Stimulated activated CD8-positive, alpha-beta memory T cell treated with anti-CD3 and anti-CD28 coated beads, Interleukin-15, amount 100 ng/mL, for 4 hours (primary cell): ENCODE data around the gene LSM14A.

ENCODE experiments used
- DNase-seq, 2 donors: peaks; one replicate each; pipeline ENCODE4 v3.0.0-alpha.2; 2020; ENCODE audit warnings: low read depth in 2 of 2

LSM14A gene

DNA sequence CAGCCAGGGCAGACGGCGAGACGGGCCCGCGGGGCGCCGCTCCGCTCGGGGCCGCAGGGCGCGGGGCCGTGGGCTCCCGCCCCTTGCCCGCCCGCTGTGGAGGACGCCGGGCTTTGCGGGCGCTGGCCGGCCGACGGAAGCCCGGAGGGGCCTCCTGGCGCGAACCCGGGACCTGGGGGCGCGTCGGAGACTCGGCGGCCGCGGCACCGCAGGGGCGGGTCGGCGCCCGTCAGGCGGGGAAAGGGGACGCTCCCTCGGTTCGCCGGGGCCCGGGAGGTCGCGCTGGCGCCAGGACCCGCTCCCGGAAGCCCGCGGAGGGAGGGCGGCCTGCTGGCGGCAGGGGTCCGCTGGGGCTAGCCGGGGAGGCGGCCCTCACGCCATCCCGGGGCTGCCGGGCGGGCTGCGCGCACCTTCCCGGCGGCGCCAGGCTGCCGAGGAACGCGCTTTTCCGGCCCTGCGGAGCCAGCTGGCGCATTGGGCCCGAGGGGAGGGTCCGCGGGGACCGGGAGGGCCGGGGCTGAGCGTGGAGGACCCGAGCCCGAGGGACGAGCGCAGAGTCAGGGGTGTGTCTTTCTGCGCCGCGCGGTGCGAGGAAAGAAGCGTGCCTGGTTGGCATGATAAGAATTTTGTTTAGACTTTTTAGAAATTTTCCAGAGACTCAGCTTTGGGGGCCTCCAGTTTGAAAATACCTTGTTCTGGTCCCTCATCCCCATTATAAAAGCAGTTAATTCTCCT, 82.6 kb downstream of the LSM14A start:
- DNase-seq: peak in 1 of 2 donors; percentile 2

DNA sequence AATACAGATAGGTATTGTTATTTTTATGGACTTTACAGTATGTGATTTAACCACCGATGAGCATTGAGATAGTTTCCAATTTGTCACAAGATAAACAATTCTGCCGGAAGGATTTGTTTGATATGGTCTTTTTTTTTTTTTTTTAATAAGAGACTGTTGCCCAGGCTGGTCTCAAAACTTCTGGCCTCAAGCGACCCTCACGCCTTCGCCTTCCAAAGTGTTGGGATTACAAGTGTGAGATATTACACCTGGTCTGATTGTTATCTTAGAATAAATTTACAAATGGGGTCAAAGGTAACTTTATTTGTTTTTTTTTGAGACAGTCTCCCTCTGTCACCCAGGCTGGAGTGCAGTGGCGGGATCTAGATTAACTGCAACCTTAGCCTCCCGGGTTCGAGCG, 83.2 kb downstream of the LSM14A start:
- DNase-seq: no peak

DNA sequence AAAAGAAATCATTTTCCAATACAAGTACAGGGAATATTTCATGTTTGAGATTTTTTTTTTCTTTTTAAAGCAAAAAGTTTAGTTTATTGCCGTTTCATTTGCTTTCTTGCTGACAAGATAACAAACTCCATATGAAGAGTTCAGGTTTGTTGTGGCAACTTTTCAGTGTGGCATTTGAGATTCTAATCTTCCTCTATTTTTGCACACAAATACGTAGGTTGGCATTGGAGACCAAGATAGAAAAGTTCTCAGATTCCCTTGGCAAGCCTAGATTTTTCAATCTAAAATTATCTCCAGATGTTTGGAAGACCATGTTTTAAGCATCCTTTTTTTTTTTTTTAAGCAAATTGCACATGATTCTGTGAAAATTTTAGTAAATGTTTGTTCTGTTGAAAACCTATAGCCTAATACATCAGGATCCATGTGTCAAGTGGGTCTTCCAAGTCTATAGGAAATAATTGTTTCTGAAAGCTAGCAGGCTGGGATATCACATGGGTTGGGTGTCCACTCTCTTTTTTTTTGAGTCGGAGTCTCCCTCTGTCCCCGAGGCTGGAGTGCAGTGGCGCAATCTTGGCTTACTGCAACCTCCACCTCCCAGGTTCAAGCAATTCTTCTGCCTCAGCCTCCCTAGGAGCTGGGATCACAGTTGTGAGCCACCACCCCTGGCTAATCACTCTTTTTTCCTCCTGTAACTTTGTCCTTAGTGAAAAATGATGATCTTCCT, 84.7 kb downstream of the LSM14A start:
- DNase-seq: no peak

DNA sequence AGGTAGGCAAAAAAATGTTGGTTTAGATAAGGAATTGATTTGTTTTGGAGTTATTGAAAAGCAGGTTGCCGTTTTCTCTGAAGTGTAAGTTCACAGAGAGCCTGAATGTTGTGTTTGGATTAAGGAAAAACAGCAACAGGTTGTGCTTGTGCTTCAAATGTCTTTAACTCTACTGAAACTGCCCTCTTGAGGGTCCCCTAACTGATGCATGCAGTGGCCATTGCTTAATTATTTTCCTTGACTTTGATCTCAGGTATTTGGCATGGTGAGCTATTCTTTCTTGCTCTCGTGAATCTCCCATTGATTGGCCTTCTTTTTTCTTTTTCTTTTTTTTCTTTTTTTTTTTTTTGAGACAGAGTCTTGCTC, 85.2 kb downstream of the LSM14A start:
- DNase-seq: no peak

DNA sequence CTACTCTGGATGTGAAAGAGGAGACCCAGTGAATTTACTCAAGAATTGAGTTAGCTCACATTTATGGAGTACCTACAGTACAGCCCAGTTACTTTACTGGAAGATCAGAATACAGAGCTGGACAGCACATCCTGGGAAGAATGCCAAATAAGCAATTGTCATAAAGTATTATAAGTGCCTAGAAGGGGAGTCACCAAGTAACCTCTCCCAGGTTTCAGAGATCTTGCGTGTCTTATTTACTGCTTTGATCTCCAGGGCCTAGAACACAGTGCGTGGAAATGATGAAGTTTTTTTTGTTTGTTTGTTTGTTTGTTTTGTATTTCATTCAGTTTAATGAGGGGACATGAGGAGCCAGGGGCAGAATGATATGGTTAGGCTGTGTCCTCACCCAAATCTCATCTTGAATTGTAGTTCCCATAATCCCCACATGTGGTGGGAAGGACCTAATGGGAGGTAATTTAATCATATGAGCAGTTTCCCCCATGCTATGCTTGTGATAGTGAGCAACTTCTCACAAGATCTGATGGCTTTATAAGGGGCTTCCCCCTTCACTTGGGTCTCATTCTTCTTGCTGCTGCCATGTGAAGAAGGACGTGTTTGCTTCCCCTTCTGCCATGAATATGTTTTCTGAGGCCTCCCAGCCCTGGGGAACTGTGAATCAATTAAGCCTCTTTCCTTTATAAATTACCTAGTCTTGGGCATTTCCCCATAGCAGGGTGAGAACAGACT, 87.2 kb downstream of the LSM14A start:
- DNase-seq: no peak

DNA sequence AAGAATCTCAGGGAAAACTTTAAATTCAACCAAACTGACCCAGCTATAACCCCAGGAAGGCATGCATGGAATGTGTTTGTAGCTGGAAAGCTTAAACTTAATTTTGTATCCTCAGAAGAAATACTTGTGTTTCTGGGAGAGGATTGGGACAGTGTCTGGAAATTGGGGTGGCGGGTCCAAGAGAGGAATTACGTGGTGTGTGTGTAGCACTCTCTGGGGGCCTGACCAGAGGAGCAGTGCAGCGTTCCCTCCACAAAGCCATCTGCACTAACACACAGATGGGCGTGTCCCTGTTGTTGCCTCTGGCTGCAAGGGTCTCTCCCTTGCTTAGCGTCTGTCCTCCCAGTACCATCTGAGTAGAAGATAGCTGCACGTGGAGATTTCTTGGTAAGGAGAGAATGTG, 88.5 kb downstream of the LSM14A start:
- no peak for DNase-seq

DNA sequence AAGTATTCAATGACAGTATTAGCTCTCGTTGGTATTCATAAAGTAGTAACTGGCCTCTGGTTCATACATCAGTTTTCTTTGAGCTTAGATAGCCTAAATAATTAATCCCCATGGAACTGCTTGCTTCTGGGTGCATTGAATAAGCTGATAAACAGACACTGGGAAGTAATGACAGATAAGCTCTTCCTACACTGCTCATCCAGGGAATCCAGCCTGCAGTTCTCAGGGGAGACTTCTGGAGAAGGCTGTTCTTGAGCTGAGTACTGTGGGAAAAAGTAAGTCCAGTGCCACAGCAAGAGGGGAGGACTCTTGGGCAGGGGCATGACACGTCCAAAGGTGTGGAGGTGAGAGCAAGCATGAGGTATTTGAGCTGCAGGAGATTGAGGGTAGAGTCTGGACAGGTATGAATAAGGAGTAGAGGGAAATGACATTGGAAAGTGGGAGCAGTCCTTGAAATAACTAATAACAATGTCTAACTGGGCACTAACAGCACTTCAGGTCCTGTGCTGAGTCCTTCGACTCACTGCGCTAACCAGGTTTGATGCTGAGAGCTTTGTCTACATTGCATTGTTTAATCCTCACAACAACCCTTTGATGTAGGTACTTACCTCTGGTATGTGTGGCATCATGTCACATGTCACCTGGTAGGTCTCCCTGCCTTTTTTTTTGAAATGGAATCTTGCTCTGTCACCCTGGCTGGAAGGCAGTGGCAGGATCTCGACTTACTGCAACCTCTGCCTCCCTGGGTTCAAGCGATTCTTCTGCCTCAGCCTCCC, 89.2 kb downstream of the LSM14A start:
- DNase-seq: no peak

DNA sequence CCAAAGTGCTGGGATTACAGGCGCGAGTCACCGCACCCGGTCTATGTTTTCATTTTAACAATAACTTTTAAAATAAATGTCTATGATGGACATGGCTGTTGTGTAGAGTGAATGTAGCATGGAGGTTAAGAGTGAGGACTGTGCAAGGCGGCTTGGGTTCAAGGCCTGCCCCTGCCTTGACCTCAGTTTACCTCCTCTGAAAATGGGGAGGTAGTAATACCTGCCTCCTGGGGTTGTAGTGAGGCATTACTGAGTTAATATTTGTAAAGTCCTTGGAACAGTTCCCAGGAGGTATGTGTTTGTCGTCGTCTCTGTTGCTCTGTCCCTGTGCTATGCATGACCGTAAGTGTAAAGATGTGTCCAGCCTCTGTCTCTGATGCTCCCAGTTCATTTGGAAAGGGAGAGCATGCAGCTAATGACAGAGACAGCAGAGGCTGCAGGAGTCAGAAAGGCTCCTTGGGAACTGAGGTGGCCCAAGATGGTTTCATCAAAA, 91.5 kb downstream of the LSM14A start:
- DNase-seq: no peak

DNA sequence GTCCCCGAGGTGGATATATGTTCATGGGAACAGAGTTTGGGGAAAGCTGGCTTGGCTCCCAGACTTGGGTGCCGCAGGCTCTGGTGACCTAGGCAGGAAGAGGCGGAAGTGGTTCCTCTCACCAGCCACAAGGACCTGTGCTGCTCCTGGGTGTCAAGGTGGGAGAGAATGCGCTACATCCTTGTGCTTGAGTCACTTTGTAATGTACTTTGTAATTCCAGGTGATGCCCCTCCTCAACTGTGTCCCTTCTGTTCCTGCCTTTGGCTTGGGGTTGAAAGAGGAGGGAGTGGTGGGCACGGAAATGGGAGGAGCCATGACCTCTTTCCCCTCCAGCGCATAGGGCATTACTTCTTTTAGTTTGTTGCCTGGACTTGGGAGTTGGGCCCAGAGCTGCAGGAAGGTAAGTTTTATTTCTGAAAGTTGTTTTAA, 92.9 kb downstream of the LSM14A start:
- DNase-seq: no peak

DNA sequence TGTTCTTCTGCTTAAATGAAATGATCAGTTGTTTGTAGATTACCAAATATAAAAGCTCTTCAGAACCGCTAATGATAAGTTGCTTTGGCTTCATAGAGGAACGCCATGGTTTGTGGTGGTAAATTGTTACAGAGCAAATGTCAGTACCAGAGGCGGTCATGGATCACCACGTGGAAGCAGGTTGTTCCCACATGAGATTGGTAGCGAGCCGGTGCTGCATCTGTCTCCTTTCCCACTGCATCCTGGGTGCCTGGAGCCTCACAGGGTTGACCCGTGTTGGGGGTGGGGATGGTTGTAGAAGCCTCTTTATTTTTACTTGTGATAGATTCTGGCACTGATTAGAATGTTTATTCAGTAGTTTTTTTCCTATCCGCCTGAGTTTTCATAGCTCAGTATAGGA, 96.8 kb downstream of the LSM14A start:
- no peak for DNase-seq

DNA sequence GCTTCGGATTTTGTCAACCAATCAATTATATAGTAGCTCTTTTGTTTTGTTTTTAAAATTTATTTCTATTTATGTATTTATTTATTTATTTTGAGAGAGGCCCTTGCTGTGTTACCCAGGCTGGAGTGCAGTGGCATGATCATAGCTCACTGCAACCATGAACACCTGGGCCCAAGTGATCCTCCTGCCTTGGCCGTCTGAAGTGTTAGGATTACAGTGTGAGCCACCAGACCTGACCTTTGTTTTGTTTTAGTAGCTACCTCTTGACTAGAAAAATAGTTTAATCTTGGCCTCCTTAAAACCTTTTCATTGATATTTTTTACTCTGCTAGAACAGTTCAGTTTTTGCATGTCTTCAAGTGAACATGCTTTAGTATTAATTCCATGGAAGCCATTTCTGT, 97.2 kb downstream of the LSM14A start:
- no peak for DNase-seq

DNA sequence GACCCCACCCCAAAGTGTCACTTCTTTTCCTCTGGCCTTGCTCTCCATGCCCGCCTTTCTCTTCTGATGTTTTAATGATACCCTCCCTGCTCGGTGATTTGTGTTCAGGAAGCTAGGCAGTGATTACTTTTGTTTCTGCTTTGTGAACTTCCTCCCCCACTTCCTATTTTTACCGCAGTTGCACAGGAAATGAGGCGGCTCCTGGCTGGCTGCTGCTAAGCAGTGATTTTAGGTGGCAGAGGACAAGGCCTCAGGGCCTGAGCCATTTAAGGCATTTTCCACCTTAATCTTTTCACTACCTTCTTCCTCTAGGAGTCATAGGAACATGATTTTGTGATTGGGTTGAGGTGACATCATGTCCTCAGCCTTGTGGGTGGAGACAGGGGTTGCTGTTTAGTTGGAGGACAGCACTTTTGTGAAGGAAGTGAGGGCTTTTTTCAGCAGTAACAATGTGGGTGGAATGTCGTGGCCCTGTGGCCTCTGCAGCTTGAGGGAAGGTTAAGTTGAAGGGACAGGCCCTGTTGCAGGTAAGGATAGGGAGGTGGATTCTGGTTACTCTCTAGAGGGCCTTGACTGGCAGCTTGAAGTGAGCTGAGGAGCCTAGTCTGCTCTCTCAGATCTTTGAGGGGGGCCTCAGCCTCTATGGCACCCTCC, 97.8 kb downstream of the LSM14A start:
- DNase-seq: peak; percentile 34 to 51

DNA sequence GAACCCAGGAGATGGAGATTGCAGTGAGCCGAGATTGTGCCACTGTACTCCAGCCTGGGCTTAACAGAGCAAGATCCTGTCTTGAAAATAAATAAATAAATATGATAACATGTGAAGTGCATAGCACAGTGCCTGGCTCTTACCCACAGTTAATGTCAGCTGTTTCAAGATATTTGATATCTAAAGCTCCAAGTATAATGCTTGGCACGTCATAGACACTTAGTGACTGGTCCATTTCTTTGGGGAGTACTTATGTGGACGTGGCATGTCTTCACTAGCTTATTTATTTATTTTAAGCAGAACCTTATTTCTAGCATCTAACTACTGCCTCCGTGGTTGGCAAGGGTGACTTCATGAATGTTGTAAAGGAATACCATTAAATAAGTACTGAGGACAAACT, 100.8 kb downstream of the LSM14A start:
- no peak for DNase-seq

DNA sequence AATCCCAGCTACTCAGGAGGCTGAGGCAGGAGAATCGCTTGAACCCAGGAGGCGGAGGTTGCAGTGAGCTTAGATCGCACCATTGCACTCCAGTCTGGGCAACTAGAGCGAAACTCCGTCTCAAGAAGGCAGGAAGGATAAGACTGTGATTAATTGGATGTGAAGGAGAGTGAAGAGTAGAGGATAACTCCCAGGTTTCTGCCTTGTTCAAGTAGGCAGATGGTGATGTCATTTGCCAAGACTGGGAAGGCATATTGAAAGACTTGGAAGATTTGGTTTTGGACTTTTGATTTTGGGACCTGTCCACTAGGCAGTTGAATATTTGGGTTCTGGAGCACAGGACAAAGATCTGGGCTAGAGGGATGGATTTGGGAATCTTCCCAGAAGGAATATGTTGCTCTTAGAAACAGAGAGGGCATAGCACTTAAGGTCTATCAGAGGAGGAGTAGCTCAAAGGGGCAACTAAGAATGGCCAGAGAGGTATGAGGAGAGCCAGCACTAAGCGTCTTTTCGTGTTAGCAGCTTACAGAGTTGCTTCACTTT, 102.1 kb downstream of the LSM14A start:
- DNase-seq: no peak

DNA sequence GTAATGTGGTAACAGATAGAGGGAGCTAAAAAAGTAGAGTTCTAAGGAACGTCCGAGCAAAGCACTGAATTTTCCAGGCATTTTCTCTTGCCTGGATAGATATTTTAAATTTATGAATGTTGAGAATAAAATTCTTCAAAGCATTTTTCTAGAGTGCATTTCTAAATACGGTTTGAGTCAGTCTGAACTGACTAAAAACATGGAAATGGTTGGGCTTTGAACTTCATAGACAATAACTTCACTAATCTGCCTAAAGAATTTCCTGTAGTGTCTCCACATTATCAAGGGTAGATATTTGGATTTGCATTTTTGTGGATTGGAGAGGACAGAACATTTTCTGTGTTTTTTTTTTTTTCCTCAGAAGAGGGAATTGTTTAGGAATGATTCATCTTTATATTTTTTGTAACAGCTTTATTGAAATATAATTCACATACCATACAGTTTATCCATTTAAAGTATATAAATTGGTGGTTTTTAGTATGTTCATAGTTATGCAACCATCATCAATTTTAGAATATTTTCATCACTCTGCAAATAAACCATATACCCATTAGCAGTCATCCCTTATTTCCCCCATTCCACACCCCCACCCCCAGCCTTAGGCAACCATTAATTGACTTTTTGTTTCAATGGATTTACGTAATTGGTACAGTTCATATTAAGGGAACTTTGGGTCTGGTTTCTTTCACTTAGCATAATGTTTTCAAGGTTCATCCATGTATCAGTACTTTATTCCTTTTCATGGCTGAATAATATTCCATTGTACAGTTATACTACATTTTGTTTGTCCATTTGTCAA, 102.7 kb downstream of the LSM14A start:
- DNase-seq: no peak

DNA sequence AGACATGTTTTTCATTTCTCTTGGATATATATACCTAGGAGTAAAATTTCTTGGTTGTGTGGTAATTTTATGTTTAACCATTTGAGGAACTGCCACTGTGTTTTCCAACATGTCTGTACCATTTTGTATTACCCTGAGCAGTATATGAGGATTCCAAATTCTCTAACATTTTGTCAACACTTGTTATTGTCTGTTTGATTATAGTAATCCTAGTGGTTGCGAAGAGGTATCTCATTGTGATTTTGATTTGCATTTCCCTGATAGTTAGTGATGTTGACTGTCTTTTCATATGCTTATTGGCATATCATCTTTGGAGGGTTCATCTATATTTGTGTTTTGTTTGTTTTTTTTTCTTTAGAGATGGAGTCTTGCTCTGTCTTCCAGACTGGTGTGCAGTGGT, 103.4 kb downstream of the LSM14A start:
- no peak for DNase-seq

DNA sequence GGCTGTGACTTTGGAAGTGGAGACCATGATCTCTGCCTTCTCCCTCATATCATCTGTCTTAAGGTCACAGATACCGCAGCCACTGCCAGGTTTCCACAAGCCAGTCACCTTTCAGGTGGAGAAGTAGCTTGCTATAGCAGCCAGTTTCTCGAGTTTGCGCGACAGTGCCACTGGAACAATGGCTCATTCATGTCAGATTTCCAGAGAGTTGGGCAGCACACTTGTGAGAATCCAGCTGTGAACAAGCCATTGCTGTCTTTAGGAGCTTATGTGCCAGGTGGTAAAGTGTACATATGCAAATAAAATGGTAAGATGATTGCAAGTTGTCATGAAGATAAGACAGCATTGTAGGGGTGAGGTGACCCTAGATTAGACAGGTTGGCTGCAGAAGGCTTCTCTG, 104.3 kb downstream of the LSM14A start:
- no peak for DNase-seq

DNA sequence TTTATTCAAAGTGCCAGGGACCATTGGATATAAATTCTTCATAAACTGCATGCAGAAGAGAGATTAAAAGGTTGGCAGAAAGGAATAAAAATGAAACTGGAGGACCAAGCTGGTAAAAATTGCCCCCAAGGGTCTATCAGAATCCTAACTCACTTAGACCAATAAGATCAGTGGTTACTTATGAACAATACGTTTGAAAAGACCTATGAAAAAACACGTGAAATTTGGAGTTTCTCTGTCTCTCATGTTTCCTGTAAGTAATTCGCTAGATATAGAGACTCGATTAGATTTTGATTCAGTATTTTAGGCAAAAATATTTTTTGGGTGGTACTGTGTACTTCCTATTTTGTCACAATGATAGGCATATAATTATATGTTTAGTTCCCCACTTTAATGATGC, 104.9 kb downstream of the LSM14A start:
- no peak for DNase-seq

DNA sequence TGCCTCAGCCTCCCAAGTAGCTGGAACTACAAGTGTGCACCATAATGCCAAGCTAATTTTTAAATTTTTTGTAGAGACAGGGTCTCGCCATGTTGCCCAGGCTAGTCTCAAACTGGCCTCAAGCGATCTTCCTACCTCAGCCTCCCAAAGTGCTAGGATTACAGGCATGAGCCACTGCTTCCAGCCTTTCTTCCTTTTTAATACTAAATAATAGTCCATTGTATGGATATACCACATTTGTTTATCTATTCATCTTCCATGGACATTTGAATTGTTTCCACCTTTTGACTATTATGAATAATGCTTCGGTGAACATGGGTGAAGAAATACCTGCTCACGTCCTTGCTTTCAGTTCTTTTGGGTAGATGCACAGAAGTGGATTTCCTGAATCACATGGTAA, 106.5 kb downstream of the LSM14A start:
- DNase-seq: no peak
